Glomerular visceral epithelial cell (primary cell): ENCODE measurements around the gene RRAGB.
A peak's percentile ranks its signal among the peaks of the same experiment; 100 is the strongest.
"Not testable (repeated sequence)": the region's sequence is repeated elsewhere in the genome, so short reads cannot be mapped to it uniquely, and the experiment has no call there.

Experiments
- DNase-seq: peaks from one replicate; pipeline ENCODE4 v3.0.0-alpha.2; 2016; ENCODE audit errors: extremely low spot score

Gene RRAGB

DNA sequence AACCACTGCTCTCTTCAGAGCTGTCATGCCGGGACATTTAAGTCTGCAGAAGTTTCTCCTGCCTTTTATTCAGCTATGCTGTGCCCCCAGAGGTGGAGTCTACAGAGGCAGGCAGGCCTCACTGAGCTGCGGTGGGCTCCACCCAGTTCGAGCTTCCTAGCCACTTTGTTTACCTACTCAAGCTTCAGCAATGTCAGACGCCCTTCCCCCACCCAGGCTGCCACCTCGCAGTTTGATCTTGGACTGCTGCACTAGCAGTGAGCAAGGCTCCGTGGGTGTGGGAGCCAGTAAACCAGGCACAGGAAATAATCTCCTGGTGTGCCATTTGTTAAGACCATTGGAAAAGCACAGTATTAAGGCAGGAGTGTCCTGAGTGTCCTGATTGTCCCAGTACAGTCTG is 56.9 kb downstream of the RRAGB start:
- DNase-seq: not testable (repeated sequence)

DNA sequence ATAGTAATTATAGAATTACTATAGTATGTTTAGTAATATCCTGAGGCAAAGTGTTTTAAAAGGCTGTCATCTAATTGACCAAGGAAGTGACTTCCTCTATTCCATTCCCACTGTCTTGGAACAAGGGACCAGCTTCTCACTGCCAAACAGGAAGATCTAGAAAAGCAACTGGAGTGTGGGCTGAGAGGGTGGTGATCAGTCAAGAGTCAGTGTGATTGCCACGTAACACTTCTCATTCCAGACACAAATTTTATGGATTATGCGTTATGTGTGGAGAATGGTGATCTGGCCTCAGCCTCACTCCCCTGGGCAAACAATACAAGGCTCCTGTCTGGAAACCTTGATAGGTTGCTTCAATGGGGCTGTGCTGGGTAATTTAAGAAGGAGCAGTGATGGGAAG is 60.0 kb downstream of the RRAGB start:
- DNase-seq: no peak

DNA sequence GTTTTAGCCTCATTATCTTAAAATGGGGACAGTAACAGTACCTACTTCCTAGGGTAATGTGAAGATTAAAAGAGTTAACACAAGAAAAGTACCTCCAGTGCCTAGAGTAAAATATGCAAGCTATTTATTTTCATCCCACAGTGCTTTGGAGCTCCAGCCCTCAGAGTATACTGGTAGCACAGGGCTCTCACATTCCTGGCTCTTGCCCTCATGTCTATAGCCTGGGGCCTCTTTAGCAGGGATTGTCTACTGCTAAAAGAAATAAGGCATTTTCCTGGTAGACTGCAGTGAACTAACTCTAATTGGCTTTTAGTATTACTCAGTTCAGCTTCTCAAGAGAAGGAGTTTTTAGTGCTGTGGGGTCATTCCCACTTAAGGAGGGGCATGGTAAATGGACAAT is 60.8 kb downstream of the RRAGB start:
- no peak for DNase-seq

DNA sequence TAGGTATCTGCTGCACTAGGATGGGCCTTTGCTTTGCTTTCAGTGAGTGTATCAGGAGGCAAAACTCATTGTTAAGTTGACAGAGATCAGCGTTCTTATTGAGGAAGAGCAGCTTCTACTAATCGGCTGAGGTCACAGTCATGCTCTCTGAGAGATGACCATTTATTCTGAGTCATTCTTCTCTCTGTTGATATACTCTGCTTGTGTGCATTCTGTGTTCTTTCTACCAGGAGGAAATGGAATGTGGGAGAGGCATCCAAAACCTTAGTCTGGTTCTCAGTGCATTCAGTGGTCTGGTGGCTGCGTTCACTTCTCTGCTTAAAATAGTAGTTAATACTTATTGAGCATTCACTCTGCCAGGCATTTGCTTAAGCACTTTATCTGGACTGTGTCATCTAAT is 66.2 kb downstream of the RRAGB start:
- DNase-seq: peak; percentile 50

DNA sequence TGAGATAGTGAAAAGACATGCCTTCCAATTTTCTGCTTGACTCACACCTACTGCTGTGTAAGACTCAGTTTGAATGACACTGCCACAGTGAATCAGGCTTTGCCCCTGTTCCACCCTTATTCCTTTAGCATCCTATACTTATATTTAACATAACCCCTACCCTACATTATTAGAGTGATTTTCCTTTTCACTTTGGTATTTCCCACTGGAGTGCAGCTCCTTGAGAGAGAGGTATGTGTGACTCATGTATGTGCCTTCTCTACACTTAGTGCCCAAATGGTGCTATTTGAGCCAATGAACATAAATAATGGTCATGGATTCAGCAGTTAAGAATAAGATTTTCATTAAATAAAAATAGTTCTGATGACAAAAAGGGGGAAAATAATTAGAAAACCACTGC is 69.5 kb downstream of the RRAGB start:
- DNase-seq: no peak

DNA sequence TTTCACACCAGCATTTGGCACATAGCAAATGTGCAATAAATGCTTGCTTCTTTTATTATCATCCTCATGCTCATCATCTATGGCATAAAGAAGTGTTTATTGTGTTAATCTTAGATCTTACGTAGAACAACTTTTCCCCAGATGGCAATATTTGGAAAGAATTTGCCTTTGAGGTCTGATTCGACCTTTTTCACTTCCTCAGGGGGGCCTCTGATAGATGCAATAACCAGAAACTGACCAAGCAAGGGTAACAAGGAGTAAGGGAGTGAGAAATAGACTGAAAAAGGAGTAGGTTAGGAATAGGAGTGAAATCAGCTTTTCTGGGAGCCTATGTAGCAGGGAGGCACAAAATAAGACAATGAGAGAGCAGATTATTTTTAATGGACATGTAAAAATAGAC is 70.2 kb downstream of the RRAGB start:
- no peak for DNase-seq

DNA sequence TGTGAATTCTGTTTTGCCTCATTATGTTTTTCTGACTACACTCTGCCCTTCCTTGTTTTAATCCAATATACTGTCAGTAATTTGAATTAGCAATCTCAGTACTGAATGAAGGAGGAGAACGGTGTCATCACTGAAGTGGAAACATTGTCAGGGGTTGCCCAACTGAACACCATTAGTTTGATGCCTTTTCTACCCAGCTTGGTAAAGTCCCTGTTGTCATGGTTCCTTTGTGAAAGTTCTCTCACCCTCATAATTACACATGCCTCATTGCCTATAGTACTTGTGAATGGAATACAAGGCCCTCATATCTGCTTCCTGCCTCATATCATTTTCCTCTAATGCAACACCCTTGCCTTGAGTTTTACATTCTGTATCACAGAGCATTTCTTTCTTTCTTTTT is 76.9 kb downstream of the RRAGB start:
- no peak for DNase-seq

DNA sequence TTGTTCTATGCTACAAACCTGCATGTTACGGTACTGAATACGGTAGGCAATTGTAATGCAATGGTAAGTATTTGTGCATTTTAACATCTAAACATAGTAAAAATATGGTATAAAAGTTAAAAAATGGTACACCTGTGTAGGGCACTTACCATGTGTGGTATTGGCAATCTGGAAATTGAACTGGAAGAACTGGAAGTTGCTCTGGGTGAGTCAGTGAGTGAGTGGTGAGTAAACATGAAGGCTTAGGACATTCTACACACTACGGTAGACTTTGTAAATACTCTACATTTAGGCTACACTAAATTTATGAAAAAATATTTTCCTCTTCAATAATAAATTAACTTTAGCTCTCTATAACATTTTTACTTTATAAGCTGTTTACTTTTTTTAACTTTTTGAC is 78.9 kb downstream of the RRAGB start:
- DNase-seq: no peak

DNA sequence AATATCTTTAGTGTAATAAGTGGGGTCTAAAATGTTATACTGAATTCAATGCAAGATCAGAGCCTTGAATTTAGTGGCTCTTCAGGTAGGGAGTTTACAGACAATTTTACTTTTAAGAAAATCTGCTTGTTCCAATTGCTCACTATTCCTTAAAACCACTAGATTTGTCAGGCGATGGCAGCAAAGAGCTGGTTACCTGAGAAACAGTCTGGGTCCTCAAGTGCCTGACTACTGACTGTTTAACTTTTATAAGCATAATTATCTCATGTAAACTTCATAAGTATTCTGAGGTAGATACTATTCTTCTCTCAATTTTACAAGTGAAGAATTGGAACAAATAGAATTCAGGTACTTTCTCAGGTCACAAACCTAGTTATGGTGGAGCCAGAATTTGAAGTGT is 84.3 kb downstream of the RRAGB start:
- no peak for DNase-seq
